ENCODE measurements around the gene TNNT2. TPM values are rescaled to one million over a fixed set of nuclear protein-coding genes. Genes with fewer than 3 reads are reported as not detected.

Gene TNNT2
- total and polyA plus RNA-seq, 9 donors: 408 to 1,212 (median 904) TPM

- H3K36me3 ChIP-seq (ENCODE audit: control insufficient read depth, insufficient read depth, low read length): no peaks in the 10 kb centered on the region
- H3K27me3 ChIP-seq (ENCODE audit: control insufficient read depth, insufficient read depth, low read length): peaks cover 32% of the 10 kb centered on the region
- H3K4me1 ChIP-seq (ENCODE audit: control insufficient read depth, insufficient read depth, low read length): peaks cover 76% of the 10 kb centered on the region
- DNase-seq: peak; percentile 75
- WGBS (ENCODE audit: insufficient coverage): 62% methylated on average over 3 of the region's 4 CpGs
- H3K27ac ChIP-seq (ENCODE audit: low read length): peak overlapping the region; percentile 80
- no peaks in the 10 kb centered on the region for H3K9me3 ChIP-seq (replicated peaks; ENCODE audit: control insufficient read depth, low read depth, low read length)
- H3K4me3 ChIP-seq (ENCODE audit: low read length): no peak overlapping the region
These were observed 18.5 kb upstream of the TNNT2 start for GRCh38 chr1:201395936-201396335.

- Histone ChIP-seq H3K27ac (ENCODE audit: low read length) (no peak overlapping the region), H3K4me1 (ENCODE audit: control insufficient read depth, insufficient read depth, low read length) (peaks cover 72% of the 10 kb centered on the region), H3K9me3 (replicated peaks; ENCODE audit: control insufficient read depth, low read depth, low read length) (no peaks in the 10 kb centered on the region), H3K27me3 (ENCODE audit: control insufficient read depth, insufficient read depth, low read length) (peaks cover 18% of the 10 kb centered on the region), H3K36me3 (ENCODE audit: control insufficient read depth, insufficient read depth, low read length) (no peaks in the 10 kb centered on the region), H3K4me3 (ENCODE audit: low read length) (no peak overlapping the region)
- DNase-seq: no peak
- WGBS (ENCODE audit: insufficient coverage): 46% methylated on average over 3 of the region's 3 CpGs
These were observed 17.1 kb upstream of the TNNT2 start for GRCh38 chr1:201394591-201394990.

GRCh38 chr1:201393076-201393475 is 15.6 kb upstream of the TNNT2 start:
- Histone ChIP-seq H3K36me3 (ENCODE audit: control insufficient read depth, insufficient read depth, low read length) (no peaks in the 10 kb centered on the region), H3K27me3 (ENCODE audit: control insufficient read depth, insufficient read depth, low read length) (peaks cover 4% of the 10 kb centered on the region), H3K27ac (ENCODE audit: low read length) (peak overlapping the region; percentile 65), H3K9me3 (replicated peaks; ENCODE audit: control insufficient read depth, low read depth, low read length) (no peaks in the 10 kb centered on the region), H3K4me3 (ENCODE audit: low read length) (no peak overlapping the region), H3K4me1 (ENCODE audit: control insufficient read depth, insufficient read depth, low read length) (peaks cover 61% of the 10 kb centered on the region)
- 56% methylated on average over 3 of the region's 3 CpGs for WGBS (ENCODE audit: insufficient coverage)
- DNase-seq: no peak

GRCh38 chr1:201391651-201392511 is 14.4 kb upstream of the TNNT2 start:
- Histone ChIP-seq H3K4me1 (ENCODE audit: control insufficient read depth, insufficient read depth, low read length) (peaks cover 49% of the 10 kb centered on the region), H3K36me3 (ENCODE audit: control insufficient read depth, insufficient read depth, low read length) (no peaks in the 10 kb centered on the region), H3K9me3 (replicated peaks; ENCODE audit: control insufficient read depth, low read depth, low read length) (no peaks in the 10 kb centered on the region), H3K4me3 (ENCODE audit: low read length) (no peak overlapping the region), H3K27ac (ENCODE audit: low read length) (no peak overlapping the region), H3K27me3 (ENCODE audit: control insufficient read depth, insufficient read depth, low read length) (no peaks in the 10 kb centered on the region)
- 57% methylated on average over 7 of the region's 9 CpGs for WGBS (ENCODE audit: insufficient coverage)
- DNase-seq: no peak

GRCh38 chr1:201391225-201391624 is 13.7 kb upstream of the TNNT2 start:
- H3K4me1 ChIP-seq (ENCODE audit: control insufficient read depth, insufficient read depth, low read length): peaks cover 44% of the 10 kb centered on the region
- no peaks in the 10 kb centered on the region for H3K27me3 ChIP-seq (ENCODE audit: control insufficient read depth, insufficient read depth, low read length)
- no peaks in the 10 kb centered on the region for H3K9me3 ChIP-seq (replicated peaks; ENCODE audit: control insufficient read depth, low read depth, low read length)
- no peak overlapping the region for H3K4me3 ChIP-seq (ENCODE audit: low read length)
- WGBS (ENCODE audit: insufficient coverage): 77% methylated on average over 1 of the region's 1 CpG
- DNase-seq: no peak
- no peak overlapping the region for H3K27ac ChIP-seq (ENCODE audit: low read length)
- H3K36me3 ChIP-seq (ENCODE audit: control insufficient read depth, insufficient read depth, low read length): no peaks in the 10 kb centered on the region

GRCh38 chr1:201389051-201389450 is 11.6 kb upstream of the TNNT2 start:
- DNase-seq: no peak
- 47% methylated on average over 2 of the region's 12 CpGs for WGBS (ENCODE audit: insufficient coverage)
- Histone ChIP-seq H3K27me3 (ENCODE audit: control insufficient read depth, insufficient read depth, low read length) (no peaks in the 10 kb centered on the region), H3K27ac (ENCODE audit: low read length) (no peak overlapping the region), H3K4me1 (ENCODE audit: control insufficient read depth, insufficient read depth, low read length) (peaks cover 42% of the 10 kb centered on the region), H3K9me3 (replicated peaks; ENCODE audit: control insufficient read depth, low read depth, low read length) (no peaks in the 10 kb centered on the region), H3K4me3 (ENCODE audit: low read length) (no peak overlapping the region), H3K36me3 (ENCODE audit: control insufficient read depth, insufficient read depth, low read length) (no peaks in the 10 kb centered on the region)

- WGBS (ENCODE audit: insufficient coverage): 87% methylated on average over 8 of the region's 8 CpGs
- no peaks in the 10 kb centered on the region for H3K27me3 ChIP-seq (ENCODE audit: control insufficient read depth, insufficient read depth, low read length)
These were observed 8.7 kb upstream of the TNNT2 start for GRCh38 chr1:201386208-201386607.

GRCh38 chr1:201385299-201385891 is 7.9 kb upstream of the TNNT2 start:
- H3K4me1 ChIP-seq (ENCODE audit: control insufficient read depth, insufficient read depth, low read length): peaks cover 53% of the 10 kb centered on the region
- DNase-seq: peak; percentile 32
- H3K27ac ChIP-seq (ENCODE audit: low read length): no peak overlapping the region

More at GRCh38 chr1:201386208-201386607, 8.7 kb upstream of the TNNT2 start:
- Histone ChIP-seq H3K4me3 (ENCODE audit: low read length) (no peak overlapping the region), H3K9me3 (replicated peaks; ENCODE audit: control insufficient read depth, low read depth, low read length) (no peaks in the 10 kb centered on the region), H3K36me3 (ENCODE audit: control insufficient read depth, insufficient read depth, low read length) (no peaks in the 10 kb centered on the region), H3K27ac (ENCODE audit: low read length) (no peak overlapping the region), H3K4me1 (ENCODE audit: control insufficient read depth, insufficient read depth, low read length) (peaks cover 49% of the 10 kb centered on the region)
- no peak for DNase-seq

GRCh38 chr1:201384406-201384782 is 6.9 kb upstream of the TNNT2 start:
- Histone ChIP-seq H3K4me1 (ENCODE audit: control insufficient read depth, insufficient read depth, low read length) (peaks cover 62% of the 10 kb centered on the region), H3K4me3 (ENCODE audit: low read length) (no peak overlapping the region), H3K9me3 (replicated peaks; ENCODE audit: control insufficient read depth, low read depth, low read length) (no peaks in the 10 kb centered on the region), H3K27me3 (ENCODE audit: control insufficient read depth, insufficient read depth, low read length) (no peaks in the 10 kb centered on the region), H3K36me3 (ENCODE audit: control insufficient read depth, insufficient read depth, low read length) (no peaks in the 10 kb centered on the region), H3K27ac (ENCODE audit: low read length) (peak overlapping the region; percentile 95)
- WGBS (ENCODE audit: insufficient coverage): 16% methylated on average over 2 of the region's 4 CpGs
- no peak for DNase-seq

More at GRCh38 chr1:201385299-201385891, 7.9 kb upstream of the TNNT2 start:
- H3K9me3 ChIP-seq (replicated peaks; ENCODE audit: control insufficient read depth, low read depth, low read length): no peaks in the 10 kb centered on the region
- WGBS (ENCODE audit: insufficient coverage): 78% methylated on average over 6 of the region's 8 CpGs
- H3K36me3 ChIP-seq (ENCODE audit: control insufficient read depth, insufficient read depth, low read length): no peaks in the 10 kb centered on the region
- no peaks in the 10 kb centered on the region for H3K27me3 ChIP-seq (ENCODE audit: control insufficient read depth, insufficient read depth, low read length)
- H3K4me3 ChIP-seq (ENCODE audit: low read length): no peak overlapping the region

GRCh38 chr1:201383647-201384405 is 6.3 kb upstream of the TNNT2 start:
- H3K4me1 ChIP-seq (ENCODE audit: control insufficient read depth, insufficient read depth, low read length): peaks cover 67% of the 10 kb centered on the region
- H3K27ac ChIP-seq (ENCODE audit: low read length): peak overlapping the region; percentile 95
- H3K4me3 ChIP-seq (ENCODE audit: low read length): peak overlapping the region; percentile 4
- no peaks in the 10 kb centered on the region for H3K27me3 ChIP-seq (ENCODE audit: control insufficient read depth, insufficient read depth, low read length)
- DNase-seq: peak; percentile 91
- WGBS (ENCODE audit: insufficient coverage): 71% methylated on average over 4 of the region's 4 CpGs
- no peaks in the 10 kb centered on the region for H3K36me3 ChIP-seq (ENCODE audit: control insufficient read depth, insufficient read depth, low read length)
- no peaks in the 10 kb centered on the region for H3K9me3 ChIP-seq (replicated peaks; ENCODE audit: control insufficient read depth, low read depth, low read length)
